Measurements from ENCODE around the gene FOXC2. TPM values are rescaled to one million over a fixed set of nuclear protein-coding genes. Genes with fewer than 3 reads are reported as not detected.

Gene FOXC2
- total RNA-seq, 1 experiment from 2014 or later, result 14.9 TPM

GRCh38 chr16:86534779-86535615, 31.6 kb upstream of the FOXC2 start:
- CTCF ChIA-PET, result no interaction called here
- intact Hi-C loops (cut with micrococcal nuclease; ENCODE audit: unreplicated experiment) (no loop called here), in situ Hi-C loops (cut with HindIII; ENCODE audit: low pct_unique_long_range_greater_than_20kb, low sequenced_read_pairs) (no loop called here)
- ATAC-seq (no peak), DNase-seq (ENCODE audit: low read depth, low spot score) (no peak)
- no peak overlapping the region for H3K4me3 ChIP-seq (ENCODE audit: low read depth in 2 of 2, low read length in 2 of 2)
- no peaks in the 10 kb centered on the region for H3K36me3 ChIP-seq (ENCODE audit: control insufficient read depth, insufficient read depth, low read length)
- H3K9me3 ChIP-seq (ENCODE audit: control insufficient read depth, insufficient read depth, low read depth, low read length), result no peaks in the 10 kb centered on the region
- TF ChIP-seq SIN3A (IDR thresholded peaks at IDR 0.05; ENCODE audit: borderline replicate concordance, insufficient read depth, low read depth, low read length) (no peak), TCF7L2 (IDR thresholded peaks at IDR 0.05; ENCODE audit: low read depth, low read length) (no peak), CTCF (IDR thresholded peaks at IDR 0.05) (no peak), REST (IDR thresholded peaks at IDR 0.05; ENCODE audit: insufficient read depth in 1 of 2, low read depth in 2 of 2, low read length in 1 of 2) (no peak), POLR2AphosphoS5 (IDR thresholded peaks at IDR 0.05; ENCODE audit: low read depth, low read length) (no peak)
- no peak overlapping the region for H3K27ac ChIP-seq (ENCODE audit: low read length)
- POLR2A ChIA-PET, result no interaction called here
- BruUV-seq (replicated peaks), result no TSS peak
- H3K27me3 ChIP-seq (ENCODE audit: control insufficient read depth, insufficient read depth, low read length), result no peaks in the 10 kb centered on the region
- H3K4me1 ChIP-seq (ENCODE audit: control insufficient read depth, insufficient read depth, low read length), result no peaks in the 10 kb centered on the region

- ChIA-PET CTCF (interaction anchor here (0.7 kb wide), 1 partner anchor 1469 kb away, joined by 4 read pairs; no protein-coding TSS in a partner anchor), POLR2A (no interaction called here)
- H3K27me3 ChIP-seq (ENCODE audit: control insufficient read depth, insufficient read depth, low read length), result no peaks in the 10 kb centered on the region
- H3K36me3 ChIP-seq (ENCODE audit: control insufficient read depth, insufficient read depth, low read length), result no peaks in the 10 kb centered on the region
- in situ Hi-C loops (cut with HindIII; ENCODE audit: low pct_unique_long_range_greater_than_20kb, low sequenced_read_pairs) (no loop called here), intact Hi-C loops (cut with micrococcal nuclease; ENCODE audit: unreplicated experiment) (no loop called here)
- no peaks in the 10 kb centered on the region for H3K4me1 ChIP-seq (ENCODE audit: control insufficient read depth, insufficient read depth, low read length)
- no peak for TF ChIP-seq SIN3A (IDR thresholded peaks at IDR 0.05; ENCODE audit: borderline replicate concordance, insufficient read depth, low read depth, low read length)
- TF ChIP-seq CTCF (IDR thresholded peaks at IDR 0.05), result no peak
- TF ChIP-seq TCF7L2 (IDR thresholded peaks at IDR 0.05; ENCODE audit: low read depth, low read length), result no peak
- no peak for TF ChIP-seq POLR2AphosphoS5 (IDR thresholded peaks at IDR 0.05; ENCODE audit: low read depth, low read length)
- no peak for TF ChIP-seq REST (IDR thresholded peaks at IDR 0.05; ENCODE audit: insufficient read depth in 1 of 2, low read depth in 2 of 2, low read length in 1 of 2)
- ATAC-seq, result no peak
- H3K27ac ChIP-seq (ENCODE audit: low read length), result no peak overlapping the region
- no peak for DNase-seq (ENCODE audit: low read depth, low spot score)
- H3K4me3 ChIP-seq (ENCODE audit: low read depth in 2 of 2, low read length in 2 of 2), result no peak overlapping the region
- H3K9me3 ChIP-seq (ENCODE audit: control insufficient read depth, insufficient read depth, low read depth, low read length), result no peaks in the 10 kb centered on the region
- no TSS peak for BruUV-seq (replicated peaks)
These were observed 30.0 kb upstream of the FOXC2 start for GRCh38 chr16:86536621-86537020.

Measured in Panc1 (cell line).